GM23338 (cell line): ENCODE data around the gene RALGPS1. TPM values are rescaled to one million over a fixed set of nuclear protein-coding genes. Genes with fewer than 3 reads are reported as not detected.

ENCODE experiments used
- ATAC-seq: fragments of 200-7000 bp; cut with Tn5 transposase; 3 replicates; pipeline ENCODE4 v1.9.1; 2020
- DNase-seq: peaks from one replicate; pipeline ENCODE4 v3.0.0-alpha.2; 2015; ENCODE audit warnings: low spot score
- H2AFZ ChIP-seq: fragments of 200-600 bp; sonication (generic); 2 replicates; pipeline ENCODE4 v1.8.0; 2016; ENCODE audit warnings: antibody characterized with exemption, mild to moderate bottlenecking, moderate library complexity
- H3F3A ChIP-seq: fragments of 200-600 bp; sonication (generic); replicated peaks from 2 replicates; pipeline ENCODE4 v1.8.0; 2017; ENCODE audit warnings: antibody characterized with exemption, mixed run types, low read depth
- H3K27ac ChIP-seq: fragments of 200-600 bp; sonication (generic); 2 replicates; pipeline ENCODE4 v1.6.1; 2016; ENCODE audit warnings: low read depth
- H3K27me3 ChIP-seq: fragments of 200-600 bp; sonication (generic); 2 replicates; pipeline ENCODE4 v1.8.0; 2016; ENCODE audit warnings: mild to moderate bottlenecking, mixed run types, moderate library complexity; ENCODE audit not compliant: insufficient read depth
- H3K36me3 ChIP-seq: fragments of 200-600 bp; sonication (generic); 2 replicates; pipeline ENCODE4 v1.8.0; 2016; ENCODE audit warnings: mild to moderate bottlenecking; ENCODE audit not compliant: insufficient read depth
- H3K4me1 ChIP-seq: fragments of 200-600 bp; sonication (generic); 2 replicates; pipeline ENCODE4 v1.8.0; 2016; ENCODE audit warnings: mild to moderate bottlenecking, moderate library complexity; ENCODE audit not compliant: insufficient read depth
- H3K4me2 ChIP-seq: fragments of 200-600 bp; sonication (generic); 2 replicates; pipeline ENCODE4 v1.7.1; 2017; ENCODE audit warnings: mixed run types
- H3K4me3 ChIP-seq: fragments of 200-600 bp; sonication (generic); 2 replicates; pipeline ENCODE4 v1.6.1; 2016; ENCODE audit warnings: mixed run types
- H3K79me2 ChIP-seq: fragments of 200-600 bp; sonication (generic); replicated peaks from 2 replicates; pipeline ENCODE4 v1.8.0; 2017; ENCODE audit warnings: mild to moderate bottlenecking; ENCODE audit not compliant: insufficient read depth
- H3K9me2 ChIP-seq: fragments of 200-600 bp; sonication (generic); 2 replicates; pipeline ENCODE4 v1.8.0; 2017; ENCODE audit not compliant: insufficient read depth
- H4K20me1 ChIP-seq: fragments of 200-600 bp; sonication (generic); replicated peaks from 2 replicates; pipeline ENCODE4 v1.8.0; 2017; ENCODE audit warnings: mild to moderate bottlenecking; ENCODE audit not compliant: insufficient read depth
- H3K27ac Mint-ChIP-seq: 2 replicates; pipeline ENCODE4 v1.8.0; 2020; ENCODE audit warnings: inconsistent platforms, mild to moderate bottlenecking, moderate library complexity, mixed read lengths
- H3K27me3 Mint-ChIP-seq: 3 replicates; pipeline ENCODE4 v1.8.0; 2022; ENCODE audit warnings: low read depth, mild to moderate bottlenecking, moderate library complexity, mixed read lengths, inconsistent platforms; ENCODE audit not compliant: insufficient read depth, poor library complexity
- H3K36me3 Mint-ChIP-seq: 3 replicates; pipeline ENCODE4 v1.8.0; 2021; ENCODE audit warnings: low read depth, mild to moderate bottlenecking, inconsistent platforms, moderate library complexity, mixed read lengths
- H3K4me1 Mint-ChIP-seq: 3 replicates; pipeline ENCODE4 v1.8.0; 2020; ENCODE audit warnings: mild to moderate bottlenecking, inconsistent platforms, mixed read lengths
- H3K4me3 Mint-ChIP-seq: 3 replicates; pipeline ENCODE4 v1.8.0; 2021; ENCODE audit warnings: moderate library complexity, mild to moderate bottlenecking, inconsistent platforms, mixed read lengths
- H3K9me3 Mint-ChIP-seq: 3 replicates; pipeline ENCODE4 v1.8.0; 2020; ENCODE audit warnings: moderate library complexity, mild to moderate bottlenecking, inconsistent platforms, mixed read lengths
- CTCF ChIP-seq, 2 experiments: fragments of 200-600 bp in 1 of 2; sonication (generic) in 1 of 2; conservative IDR thresholded peaks; 2 replicates each; pipeline versions ENCODE4 v1.5.1 to v1.6.1; 2016 to 2017; ENCODE audit warnings: antibody characterized with exemption in 2 of 2, low read depth in 2 of 2, mild to moderate bottlenecking in 2 of 2, moderate library complexity in 1 of 2
- EZH2 ChIP-seq: fragments of 200-600 bp; sonication (generic); IDR thresholded peaks from one replicate; pipeline ENCODE4 v1.8.0; 2017; ENCODE audit warnings: antibody characterized with exemption, mild to moderate bottlenecking, low read depth; ENCODE audit not compliant: unreplicated experiment
- JUNB ChIP-seq: IDR thresholded peaks from one replicate; pipeline ENCODE4 v1.6.1; 2016; ENCODE audit warnings: antibody characterized with exemption; ENCODE audit not compliant: unreplicated experiment
- NANOG ChIP-seq: IDR thresholded peaks from 2 replicates; pipeline ENCODE4 v1.6.1; 2016; ENCODE audit warnings: antibody characterized with exemption, borderline replicate concordance
- REST ChIP-seq: IDR thresholded peaks from one replicate; pipeline ENCODE4 v1.6.1; 2018; ENCODE audit warnings: antibody characterized with exemption; ENCODE audit not compliant: unreplicated experiment
- STAT1 ChIP-seq: IDR thresholded peaks from one replicate; pipeline ENCODE4 v1.6.1; 2016; ENCODE audit warnings: antibody characterized with exemption; ENCODE audit not compliant: unreplicated experiment
- ZNF114 ChIP-seq: fragments of 250-450 bp; sonication (Bioruptor Pico); IDR thresholded peaks from 2 replicates; pipeline ENCODE4 v1.5.0; 2020; ENCODE audit warnings: mild to moderate bottlenecking, moderate library complexity
- ZNF331 ChIP-seq: fragments of 250-450 bp; sonication (Bioruptor Pico); IDR thresholded peaks from 2 replicates; pipeline ENCODE4 v1.5.0; 2020; ENCODE audit warnings: low read depth, mild to moderate bottlenecking, moderate library complexity
- polyA plus RNA-seq: library from polyadenylated mRNA; unstranded; fragments of >200 nt; fragmentation: Nextera tagmentation; extraction: Ambion mirVana; gene quantifications from 2 replicates; pipeline ENCODE4 v1.2.1, GENCODE V29; 2016
- total RNA-seq: library from RNA; depleted of rRNA; stranded (reverse); fragments of >200 nt; shearing (Covaris generic); gene quantifications from 2 replicates; pipeline ENCODE4 v1.2.3, GENCODE V29; 2014

Gene RALGPS1
- total and polyA plus RNA-seq, 2 experiments from 2014 or later, result 18.2 to 57.1 TPM

GRCh38 chr9:126971261-126971660 lies 56.7 kb downstream of the RALGPS1 start (continued):
- TF ChIP-seq REST, result no peak

- Mint-ChIP-seq H3K36me3 (no peaks in the 10 kb centered on the region), H3K4me1 (peaks cover 7% of the 10 kb centered on the region; the same call in 1 of the 3 replicates), H3K27me3 (no peaks in the 10 kb centered on the region), H3K9me3 (no peaks in the 10 kb centered on the region; the same call in 2 of the 3 replicates), H3K4me3 (no peak overlapping the region), H3K27ac (peak overlapping the region; percentile 43; the same call in 1 of the 2 replicates)
- no peak for DNase-seq
- Histone ChIP-seq H3K4me1 (no peaks in the 10 kb centered on the region; the same call in 1 of the 2 replicates), H3K4me2 (no peak overlapping the region), H3K9me2 (no peaks in the 10 kb centered on the region), H2AFZ (no peak overlapping the region), H4K20me1 (no peaks in the 10 kb centered on the region; the same call in 1 of the 2 replicates), H3F3A (no peaks in the 10 kb centered on the region), H3K27ac (no peak overlapping the region), H3K36me3 (no peaks in the 10 kb centered on the region), H3K4me3 (no peak overlapping the region), H3K27me3 (no peaks in the 10 kb centered on the region), H3K79me2 (no peaks in the 10 kb centered on the region)
- TF ChIP-seq CTCF (conservative IDR thresholded peaks at IDR 0.05; ENCODE audit: low read depth in 2 of 2) (no peak), JUNB (no peak), NANOG (no peak), ZNF114 (CRISPR knock-in tag) (no peak)
- ATAC-seq, result no peak
Measured at GRCh38 chr9:126973651-126974529, 59.3 kb downstream of the RALGPS1 start.

GRCh38 chr9:126974594-126974993 lies 60.0 kb downstream of the RALGPS1 start:
- H2AFZ ChIP-seq, result no peak overlapping the region
- H3K4me3 Mint-ChIP-seq, result no peak overlapping the region
- ATAC-seq, result peak; percentile 55; the same call in 2 of the 3 replicates
- H3K4me1 ChIP-seq, result no peaks in the 10 kb centered on the region; the same call in 1 of the 2 replicates
- H3K27ac Mint-ChIP-seq, result no peak overlapping the region
- no peaks in the 10 kb centered on the region; the same call in 2 of the 3 replicates for H3K9me3 Mint-ChIP-seq
- H3K27me3 Mint-ChIP-seq, result no peaks in the 10 kb centered on the region
- no peak for DNase-seq
- no peaks in the 10 kb centered on the region for H4K20me1 ChIP-seq
- H3K79me2 ChIP-seq, result no peaks in the 10 kb centered on the region
- no peaks in the 10 kb centered on the region for H3K9me2 ChIP-seq
- H3K27ac ChIP-seq, result no peak overlapping the region; the same call in 1 of the 2 replicates
- no peaks in the 10 kb centered on the region for H3F3A ChIP-seq
- H3K4me2 ChIP-seq, result no peak overlapping the region
- peaks cover 10% of the 10 kb centered on the region; the same call in 1 of the 3 replicates for H3K4me1 Mint-ChIP-seq
- no peaks in the 10 kb centered on the region for H3K36me3 Mint-ChIP-seq
- H3K27me3 ChIP-seq, result no peaks in the 10 kb centered on the region
- H3K4me3 ChIP-seq, result no peak overlapping the region
- no peaks in the 10 kb centered on the region for H3K36me3 ChIP-seq
- TF ChIP-seq STAT1, result no peak
- TF ChIP-seq ZNF331 (CRISPR knock-in tag), result no peak
- TF ChIP-seq EZH2, result no peak
- TF ChIP-seq JUNB, result no peak
- TF ChIP-seq NANOG, result no peak
- no peak for TF ChIP-seq ZNF114 (CRISPR knock-in tag)
